Measurements from ENCODE around the gene NDUFV2. TPM values are rescaled to one million over a fixed set of nuclear protein-coding genes. Genes with fewer than 3 reads are reported as not detected.

NDUFV2 gene
- total RNA-seq, 1 donor = 135 TPM

GRCh38 chr18:9140381-9140780, 37.9 kb downstream of the NDUFV2 start:
- DNase-seq (ENCODE audit: low read depth) = no peak
- H3K4me3 ChIP-seq (ENCODE audit: low read depth, low read length) = peak overlapping the region; percentile 89
- no peak for TF ChIP-seq CTCF (IDR thresholded peaks at IDR 0.05; ENCODE audit: insufficient read depth, low read length)

GRCh38 chr18:9140984-9141383, 38.5 kb downstream of the NDUFV2 start:
- no peak for DNase-seq (ENCODE audit: low read depth)
- no peak overlapping the region for H3K4me3 ChIP-seq (ENCODE audit: low read depth, low read length)
- TF ChIP-seq CTCF (IDR thresholded peaks at IDR 0.05; ENCODE audit: insufficient read depth, low read length) = no peak

DNA sequence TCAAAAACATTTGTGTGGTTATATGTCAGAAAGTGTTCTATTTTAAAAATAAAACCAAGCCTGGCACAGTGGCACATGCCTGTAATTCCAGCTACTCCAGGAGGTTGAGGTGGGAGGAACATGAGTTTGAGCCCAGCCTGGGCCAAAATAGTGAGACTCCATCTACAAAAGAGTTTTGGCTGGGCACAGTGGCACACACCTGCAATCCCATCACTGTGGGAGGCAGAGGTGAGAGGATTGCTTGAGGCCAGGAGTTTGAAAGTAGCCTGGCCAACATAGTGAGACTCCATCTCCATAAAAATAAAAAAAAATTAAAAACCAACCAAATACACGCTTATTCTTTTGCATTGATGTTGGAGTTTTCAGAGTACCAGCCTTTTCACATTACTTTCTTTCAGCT, 43.7 kb downstream of the NDUFV2 start:
- TF ChIP-seq CTCF (IDR thresholded peaks at IDR 0.05; ENCODE audit: insufficient read depth, low read length) = no peak
- no peak overlapping the region for H3K4me3 ChIP-seq (ENCODE audit: low read depth, low read length)
- no peak for DNase-seq (ENCODE audit: low read depth)

DNA sequence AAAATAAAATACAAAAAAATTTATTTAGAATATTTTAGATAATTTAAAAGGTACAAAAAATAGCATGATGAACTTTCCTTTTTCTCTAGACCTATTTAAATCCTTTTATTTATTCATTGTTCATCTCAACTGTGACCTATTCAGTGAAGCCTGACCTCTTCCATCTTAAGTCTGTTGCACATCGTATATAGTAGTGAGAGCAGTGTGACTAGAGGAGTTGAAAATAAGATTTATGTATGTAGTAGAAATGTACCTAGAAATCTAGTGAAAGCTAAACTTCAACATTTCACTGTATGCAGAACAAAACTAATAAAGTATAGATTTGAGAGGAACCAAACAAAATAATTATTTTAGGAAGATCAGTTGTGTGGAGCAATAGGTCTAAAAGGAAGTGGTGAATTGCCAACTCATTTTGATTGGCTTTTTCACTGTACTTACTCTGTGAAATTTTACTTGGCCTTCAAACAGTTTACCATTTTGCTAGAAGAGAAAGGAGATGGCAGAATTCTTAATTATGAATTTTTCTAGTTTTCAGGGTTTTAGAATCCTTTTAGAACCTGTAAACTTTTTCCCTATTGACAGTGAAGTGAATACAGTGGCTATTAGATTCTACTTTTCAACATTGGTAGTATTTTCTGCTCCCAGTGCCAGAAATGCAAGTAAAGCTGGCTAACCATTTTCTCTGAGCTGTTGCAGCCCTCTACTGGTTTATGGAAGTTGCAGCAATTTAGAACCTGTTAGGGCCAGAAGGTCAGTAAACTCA, 45.1 kb downstream of the NDUFV2 start:
- peak; percentile 85 for DNase-seq (ENCODE audit: low read depth)
- TF ChIP-seq CTCF (IDR thresholded peaks at IDR 0.05; ENCODE audit: insufficient read depth, low read length) = peak; percentile 82
- H3K4me3 ChIP-seq (ENCODE audit: low read depth, low read length) = no peak overlapping the region

- H3K4me3 ChIP-seq (ENCODE audit: low read depth, low read length) = no peak overlapping the region
- DNase-seq (ENCODE audit: low read depth) = no peak
- no peak for TF ChIP-seq CTCF (IDR thresholded peaks at IDR 0.05; ENCODE audit: insufficient read depth, low read length)
These were observed 45.7 kb downstream of the NDUFV2 start for GRCh38 chr18:9148203-9148552.

DNA sequence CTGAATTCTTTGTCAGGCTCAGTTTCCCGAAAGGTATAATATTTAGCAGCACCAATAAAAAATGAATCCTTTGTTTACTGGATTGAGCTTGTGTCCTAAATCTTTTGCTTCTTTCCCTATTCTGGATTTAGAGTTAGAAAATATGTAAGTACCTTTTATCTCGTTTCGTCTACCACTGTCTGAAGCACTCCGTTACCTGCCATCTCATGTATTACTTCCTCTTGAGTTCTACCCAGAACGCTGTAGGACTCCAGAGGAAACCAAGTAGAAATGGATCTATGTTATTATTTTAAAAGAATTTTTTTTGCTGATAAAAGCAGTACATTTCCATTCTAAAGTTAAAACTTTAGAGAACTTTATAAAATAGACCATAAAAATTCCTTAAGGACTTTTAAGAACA, 47.6 kb downstream of the NDUFV2 start:
- DNase-seq (ENCODE audit: low read depth) = no peak
- TF ChIP-seq CTCF (IDR thresholded peaks at IDR 0.05; ENCODE audit: insufficient read depth, low read length) = no peak
- no peak overlapping the region for H3K4me3 ChIP-seq (ENCODE audit: low read depth, low read length)

DNA sequence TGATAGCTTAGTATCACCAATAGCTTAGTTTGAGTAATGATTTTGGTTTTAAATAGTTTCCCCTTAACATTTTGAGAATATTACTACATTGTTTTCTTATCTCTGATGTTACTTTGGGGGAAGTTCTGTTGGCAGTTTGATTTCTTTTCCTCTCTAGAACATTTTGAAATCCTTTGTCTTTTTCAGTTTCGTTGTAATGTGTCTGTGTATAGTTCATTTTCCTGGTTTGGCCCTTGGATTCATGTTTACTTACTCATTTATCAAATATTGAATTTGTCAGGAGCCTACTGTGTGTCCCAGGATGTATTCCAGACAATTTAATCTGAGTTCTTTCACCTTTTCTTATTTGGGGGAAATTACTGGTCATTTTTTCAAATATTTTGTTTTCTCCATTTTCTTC, 50.8 kb downstream of the NDUFV2 start:
- TF ChIP-seq CTCF (IDR thresholded peaks at IDR 0.05; ENCODE audit: insufficient read depth, low read length) = no peak
- no peak overlapping the region for H3K4me3 ChIP-seq (ENCODE audit: low read depth, low read length)
- DNase-seq (ENCODE audit: low read depth) = peak; percentile 41
